ENCODE results near the gene DKK3. TPM values are rescaled to one million over a fixed set of nuclear protein-coding genes. Genes with fewer than 3 reads are reported as not detected.
A peak's percentile ranks its signal among the peaks of the same experiment; 100 is the strongest.

The DKK3 gene
- polyA plus RNA-seq, 3 donors: not detected

GRCh38 chr11:12050470-12051286 is 42.3 kb upstream of the DKK3 start:
- TF ChIP-seq CTCF (IDR thresholded peaks at IDR 0.05): no peak
- H2AFZ ChIP-seq (ENCODE audit: insufficient read depth, low read depth, low read length, poor library complexity, severe bottlenecking): no peak overlapping the region
- Mint-ChIP-seq H3K27me3 (ENCODE audit: low read depth in 3 of 3) (peaks cover 0 to 7% (median 1%) of the 10 kb centered on the region in 3 donors), H3K4me3 (no peak overlapping the region), H3K9me3 (peaks cover 0 to 6% (median 0%) of the 10 kb centered on the region in 7 donors), H3K27ac (no peak overlapping the region), H3K36me3 (no peaks in the 10 kb centered on the region), H3K4me1 (peaks cover 27% of the 10 kb centered on the region)
- no peak overlapping the region for H3K4me2 ChIP-seq (replicated peaks; ENCODE audit: extremely low read depth, low read length, poor library complexity, severe bottlenecking)
- intact Hi-C loops (cut with micrococcal nuclease): loop anchor here in 1 of 2 donors (2.0 kb wide), 1 partner anchor 232 kb away; no protein-coding TSS in a partner anchor
- H3K27ac ChIP-seq (ENCODE audit: low read depth in 1 of 2, low read length in 2 of 2): no peak overlapping the region
- WGBS (ENCODE audit: insufficient coverage): 81% methylated on average over 8 of the region's 10 CpGs
- H3K4me3 ChIP-seq (replicated peaks in 1 of 3; ENCODE audit: low read depth in 2 of 3, low read length in 3 of 3): no peak overlapping the region
- peaks cover 19 to 21% of the 10 kb centered on the region in 2 donors for H3K4me1 ChIP-seq (ENCODE audit: control insufficient read depth in 1 of 2, insufficient read depth in 2 of 2, low read length in 2 of 2)
- no peaks in the 10 kb centered on the region for H3K9me3 ChIP-seq (replicated peaks in 1 of 2; ENCODE audit: control insufficient read depth in 1 of 2, insufficient read depth in 1 of 2, low read length in 2 of 2)
- no peak for DNase-seq
- H3K79me2 ChIP-seq (ENCODE audit: insufficient read depth, low read length): no peaks in the 10 kb centered on the region
- no peaks in the 10 kb centered on the region for H3K27me3 ChIP-seq (ENCODE audit: control insufficient read depth in 2 of 2, insufficient read depth in 2 of 2, low read length in 2 of 2)
- no peaks in the 10 kb centered on the region for H3K36me3 ChIP-seq (replicated peaks in 1 of 2; ENCODE audit: control insufficient read depth in 1 of 2, insufficient read depth in 2 of 2, low read length in 2 of 2)
- H4K20me1 ChIP-seq (ENCODE audit: insufficient read depth, low read length): no peaks in the 10 kb centered on the region
- H3K9ac ChIP-seq (ENCODE audit: insufficient read depth, low read length, poor library complexity, severe bottlenecking): no peak overlapping the region

DNA sequence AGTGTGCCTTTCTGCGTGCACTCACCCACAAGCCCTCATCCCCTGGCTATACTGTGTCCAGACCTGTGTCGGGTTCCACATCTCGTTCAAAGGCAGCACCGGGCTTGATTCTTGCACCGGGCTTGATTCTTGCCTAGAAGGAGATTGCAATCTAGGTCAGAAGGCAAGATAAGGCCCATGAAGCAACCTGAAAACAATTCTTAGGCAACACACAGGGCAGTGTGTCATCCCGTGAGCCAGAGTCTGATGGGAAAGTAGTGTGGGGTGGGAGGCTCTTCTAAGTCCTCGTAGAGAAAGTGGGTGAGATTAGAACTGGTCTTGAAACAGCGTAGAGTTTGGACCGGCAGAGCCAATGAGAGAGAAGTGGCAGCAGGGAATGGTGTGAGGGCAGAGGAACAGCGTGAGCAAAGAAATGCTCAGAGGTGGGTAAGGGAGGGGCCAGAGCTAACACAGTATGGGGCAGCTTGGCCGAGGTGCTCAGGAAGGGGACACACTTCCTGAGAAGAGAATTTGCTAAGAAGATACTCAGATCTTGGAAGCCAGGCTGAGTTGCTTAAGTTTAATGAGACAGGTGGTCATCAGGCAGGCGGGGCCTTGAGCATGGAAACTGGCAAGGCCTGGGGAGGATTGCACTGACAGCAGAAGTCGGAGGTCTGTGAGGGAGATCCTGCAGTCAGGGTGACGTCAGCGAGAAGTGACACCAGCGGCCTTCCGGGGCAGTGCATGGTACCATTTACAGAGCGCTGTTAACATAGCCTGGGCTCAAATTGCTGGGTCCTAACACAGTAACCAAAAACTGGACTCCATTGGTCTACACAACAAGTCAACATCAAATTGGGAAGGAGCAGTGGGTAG is 40.7 kb upstream of the DKK3 start:
- H3K27ac ChIP-seq (ENCODE audit: low read depth in 1 of 2, low read length in 2 of 2): no peak overlapping the region
- DNase-seq: no peak
- H2AFZ ChIP-seq (ENCODE audit: insufficient read depth, low read depth, low read length, poor library complexity, severe bottlenecking): no peak overlapping the region
- Mint-ChIP-seq H3K27me3 (ENCODE audit: low read depth in 3 of 3) (peaks cover 2 to 7% (median 2%) of the 10 kb centered on the region in 3 donors), H3K27ac (peak overlapping the region in 1 of 7 donors; percentile 43), H3K4me1 (peaks cover 33% of the 10 kb centered on the region), H3K4me3 (no peak overlapping the region), H3K9me3 (peaks cover 0 to 6% (median 0%) of the 10 kb centered on the region in 7 donors), H3K36me3 (no peaks in the 10 kb centered on the region)
- no peak overlapping the region for H3K4me2 ChIP-seq (replicated peaks; ENCODE audit: extremely low read depth, low read length, poor library complexity, severe bottlenecking)
- WGBS (ENCODE audit: insufficient coverage): 90% methylated on average over 17 of the region's 18 CpGs
- H4K20me1 ChIP-seq (ENCODE audit: insufficient read depth, low read length): no peaks in the 10 kb centered on the region
- no peak overlapping the region for H3K4me3 ChIP-seq (replicated peaks in 1 of 3; ENCODE audit: low read depth in 2 of 3, low read length in 3 of 3)
- intact Hi-C loops (cut with micrococcal nuclease): loop anchor here in 1 of 2 donors (5.0 to 10.0 kb wide), 3 partner anchors 76 to 233 kb away; no protein-coding TSS in a partner anchor
- H3K27me3 ChIP-seq (ENCODE audit: control insufficient read depth in 2 of 2, insufficient read depth in 2 of 2, low read length in 2 of 2): no peaks in the 10 kb centered on the region
- no peaks in the 10 kb centered on the region for H3K9me3 ChIP-seq (replicated peaks in 1 of 2; ENCODE audit: control insufficient read depth in 1 of 2, insufficient read depth in 1 of 2, low read length in 2 of 2)
- H3K36me3 ChIP-seq (replicated peaks in 1 of 2; ENCODE audit: control insufficient read depth in 1 of 2, insufficient read depth in 2 of 2, low read length in 2 of 2): no peaks in the 10 kb centered on the region
- H3K4me1 ChIP-seq (ENCODE audit: control insufficient read depth in 1 of 2, insufficient read depth in 2 of 2, low read length in 2 of 2): peaks cover 23 to 26% of the 10 kb centered on the region in 2 donors
- no peak for TF ChIP-seq CTCF (IDR thresholded peaks at IDR 0.05)
- H3K79me2 ChIP-seq (ENCODE audit: insufficient read depth, low read length): no peaks in the 10 kb centered on the region
- no peak overlapping the region for H3K9ac ChIP-seq (ENCODE audit: insufficient read depth, low read length, poor library complexity, severe bottlenecking)
